Limb (tissue), 2 donors: ENCODE results near the gene DNM3.

Source experiments
- DNase-seq, 2 donors: peaks; one replicate each; pipeline ENCODE4 v3.0.0-alpha.2; 2016; ENCODE audit errors: extremely low spot score in 2 of 2

Gene DNM3

DNA sequence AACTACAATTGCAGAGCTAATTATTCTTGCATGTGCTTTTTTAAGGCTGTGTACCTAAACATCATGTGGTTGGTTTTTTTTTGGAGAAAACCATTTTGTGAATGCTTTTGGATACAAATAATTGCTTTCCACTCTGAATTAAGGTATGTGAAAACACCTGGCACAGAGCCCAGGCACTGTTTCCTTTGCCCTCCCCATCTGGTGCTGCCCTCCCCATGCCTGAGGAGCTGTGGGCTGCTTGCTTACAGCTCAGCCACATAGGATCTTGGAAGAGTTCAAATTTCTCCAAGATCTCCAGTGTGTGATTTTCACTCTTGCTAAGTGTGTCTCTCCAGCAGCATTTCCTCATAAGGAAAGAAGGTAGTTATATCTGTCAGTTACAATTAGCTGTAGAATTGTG, 27.8 kb downstream of the DNM3 start:
- no peak for DNase-seq

DNA sequence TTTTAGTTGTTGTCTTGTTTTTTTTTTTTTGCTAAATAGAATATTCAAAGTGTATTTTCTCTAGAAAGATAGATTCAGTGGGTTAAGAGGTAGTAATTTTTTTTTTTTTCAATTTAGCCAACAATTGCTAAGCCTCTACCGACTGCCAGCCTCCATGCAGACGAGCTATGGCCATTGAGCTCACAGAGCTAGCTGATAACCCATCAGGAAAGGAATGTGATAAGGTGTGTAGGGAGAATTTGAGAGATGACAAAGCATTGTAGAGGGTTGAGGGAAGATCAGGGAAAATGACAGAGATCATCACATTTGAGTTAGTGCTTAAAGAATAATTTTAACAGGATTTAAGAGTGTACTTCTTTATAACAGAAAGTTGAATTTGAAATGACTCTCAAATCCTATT, 30.6 kb downstream of the DNM3 start:
- DNase-seq, result no peak

DNA sequence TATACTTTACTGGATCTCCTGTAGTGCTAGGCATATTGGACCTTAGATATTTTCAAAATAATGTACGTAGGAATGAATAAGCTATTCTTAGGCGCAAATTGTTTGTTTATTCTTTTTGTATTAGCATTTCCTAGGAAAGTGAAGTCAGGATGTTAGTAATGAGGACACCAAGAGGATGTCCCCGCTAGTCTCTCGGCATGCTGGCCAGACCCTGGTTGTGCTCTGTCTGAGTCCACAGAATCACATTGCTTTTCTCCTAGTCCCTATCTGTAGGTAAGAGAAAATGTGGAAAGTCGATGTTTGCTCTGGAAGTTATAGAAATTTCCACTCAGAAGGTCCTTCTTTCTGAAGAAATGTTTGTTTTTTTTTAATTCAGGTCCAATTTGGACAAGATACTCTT, 31.1 kb downstream of the DNM3 start:
- DNase-seq, result no peak

DNA sequence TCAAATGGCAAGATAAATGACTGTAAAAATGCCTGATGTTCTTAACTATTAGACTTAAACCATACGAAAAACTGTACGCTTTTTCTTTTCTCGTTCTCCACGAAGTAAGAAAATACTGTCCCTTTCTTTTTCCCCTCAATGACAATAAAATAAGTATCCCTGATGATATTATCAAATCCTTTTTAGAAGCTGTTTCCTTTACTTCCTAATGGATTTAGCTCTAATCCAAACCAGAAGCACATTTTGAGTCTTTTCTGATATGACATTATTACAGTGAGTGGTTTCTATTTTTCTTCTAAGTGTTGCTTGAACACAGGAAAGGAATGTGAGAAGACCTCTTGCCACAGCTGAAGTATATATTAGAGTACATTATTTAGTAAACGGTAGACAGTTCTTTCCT, 32.4 kb downstream of the DNM3 start:
- DNase-seq, result no peak

DNA sequence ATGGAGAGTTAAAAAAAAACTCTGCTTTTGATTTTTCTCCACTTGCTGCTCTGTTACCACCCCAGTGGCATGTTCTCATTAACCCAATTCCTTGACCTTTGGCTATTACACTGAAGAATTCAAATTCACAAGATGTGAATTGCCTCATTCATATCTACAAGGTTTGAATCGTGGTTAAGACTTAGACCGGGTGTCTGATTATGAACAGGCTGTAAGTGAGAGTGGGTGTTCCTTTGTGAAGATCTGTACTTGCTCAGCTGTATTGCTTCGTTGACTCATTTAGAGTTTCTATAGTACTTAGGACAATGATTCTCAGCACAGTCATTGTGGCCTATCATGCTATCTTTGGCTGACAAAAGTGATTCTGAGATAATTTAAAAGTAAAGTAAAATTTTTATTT, 36.4 kb downstream of the DNM3 start:
- no peak for DNase-seq

DNA sequence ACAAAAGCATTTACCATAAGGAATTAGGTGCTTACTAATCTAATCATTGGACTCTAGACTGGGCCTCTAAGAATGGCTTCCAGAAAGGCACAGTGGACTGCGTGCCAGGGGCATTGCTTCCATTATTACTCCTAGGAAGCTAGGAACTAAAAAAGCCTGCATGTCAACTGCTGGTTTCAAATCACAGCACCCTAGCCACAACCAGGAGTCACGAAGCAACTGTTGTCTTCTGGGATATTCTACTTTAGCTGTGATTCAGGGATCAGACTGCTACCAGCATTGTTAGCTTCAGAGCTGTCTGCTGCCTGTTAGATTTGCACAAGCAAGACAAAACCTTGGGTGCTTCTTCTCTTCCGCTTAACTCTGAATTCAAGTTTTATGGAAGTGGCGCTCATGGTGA, 38.3 kb downstream of the DNM3 start:
- DNase-seq, result no peak

DNA sequence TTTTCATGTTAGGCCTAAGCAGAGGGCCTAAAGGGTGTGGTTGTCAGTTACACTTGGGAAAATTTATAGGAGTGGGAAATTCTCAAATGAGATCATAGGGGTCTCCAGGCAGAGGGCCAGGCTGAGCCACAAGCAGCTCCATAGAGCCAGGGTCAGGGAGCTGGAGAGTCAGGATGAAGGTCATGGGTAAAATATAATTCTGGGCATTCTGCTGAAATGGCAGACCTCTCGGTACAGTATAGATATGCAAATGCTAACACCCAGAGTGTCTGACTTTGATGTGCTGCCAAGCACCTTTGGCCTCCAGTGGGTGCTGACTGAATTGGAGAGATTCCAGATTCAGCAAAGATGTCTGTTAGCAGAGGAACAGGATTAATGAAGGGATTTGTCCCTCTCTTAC, 40.1 kb downstream of the DNM3 start:
- DNase-seq, result no peak

DNA sequence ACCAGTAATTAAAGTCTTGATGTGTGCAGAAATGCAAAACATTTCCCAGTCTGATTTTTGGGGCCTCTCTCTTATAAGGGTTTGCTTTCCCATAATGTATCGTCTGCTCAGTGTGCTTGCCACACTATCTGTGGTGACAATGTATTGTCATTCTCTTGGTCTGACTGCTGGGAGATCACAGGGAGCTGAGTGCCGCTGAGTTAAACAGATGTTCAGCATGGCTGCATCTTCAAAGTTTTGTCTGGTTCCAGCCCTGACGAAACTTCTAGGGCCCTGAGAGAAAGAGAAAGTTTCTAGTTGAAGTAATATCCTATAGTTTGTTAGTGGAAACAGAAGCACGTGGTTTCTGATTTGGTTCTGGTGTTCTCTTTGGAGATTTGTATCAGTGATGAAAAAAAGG, 42.6 kb downstream of the DNM3 start:
- no peak for DNase-seq

DNA sequence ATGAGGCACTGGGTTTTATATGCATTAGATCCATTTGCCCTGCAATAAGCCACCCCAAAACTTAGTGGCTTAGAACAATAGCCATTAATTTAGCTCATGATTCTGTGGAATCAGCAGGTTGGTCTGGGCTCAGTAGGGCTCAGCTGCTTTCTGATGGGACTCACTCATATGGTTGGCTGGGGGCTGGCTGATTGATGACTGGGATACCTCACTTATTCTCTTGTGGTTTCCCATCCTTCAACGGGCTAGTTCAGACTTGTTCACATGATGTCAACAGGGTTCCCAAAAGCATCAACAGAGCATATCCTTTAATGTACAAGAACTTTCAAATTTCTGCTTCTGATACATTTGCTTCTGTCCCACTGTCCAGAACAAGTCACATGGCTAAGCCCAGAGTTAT, 43.2 kb downstream of the DNM3 start:
- no peak for DNase-seq

DNA sequence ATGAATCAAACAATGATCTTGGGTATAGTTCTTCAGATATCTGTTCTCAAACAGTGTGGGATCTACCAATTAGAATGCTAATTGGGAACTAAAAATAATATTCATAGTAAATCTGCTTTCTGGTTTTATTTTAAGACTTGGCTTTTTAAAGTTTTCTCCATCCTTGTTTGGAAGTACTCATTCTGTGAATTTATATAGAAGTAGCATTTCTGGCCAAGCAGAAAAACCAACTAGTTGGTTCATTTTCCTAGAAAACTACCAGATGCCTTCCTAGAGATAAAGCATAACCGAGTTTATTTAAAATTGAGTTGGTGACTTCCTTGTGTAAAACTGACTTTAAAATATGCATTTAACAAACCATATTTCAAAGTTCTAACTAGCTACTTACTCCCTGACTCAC, 48.8 kb downstream of the DNM3 start:
- DNase-seq, result no peak

DNA sequence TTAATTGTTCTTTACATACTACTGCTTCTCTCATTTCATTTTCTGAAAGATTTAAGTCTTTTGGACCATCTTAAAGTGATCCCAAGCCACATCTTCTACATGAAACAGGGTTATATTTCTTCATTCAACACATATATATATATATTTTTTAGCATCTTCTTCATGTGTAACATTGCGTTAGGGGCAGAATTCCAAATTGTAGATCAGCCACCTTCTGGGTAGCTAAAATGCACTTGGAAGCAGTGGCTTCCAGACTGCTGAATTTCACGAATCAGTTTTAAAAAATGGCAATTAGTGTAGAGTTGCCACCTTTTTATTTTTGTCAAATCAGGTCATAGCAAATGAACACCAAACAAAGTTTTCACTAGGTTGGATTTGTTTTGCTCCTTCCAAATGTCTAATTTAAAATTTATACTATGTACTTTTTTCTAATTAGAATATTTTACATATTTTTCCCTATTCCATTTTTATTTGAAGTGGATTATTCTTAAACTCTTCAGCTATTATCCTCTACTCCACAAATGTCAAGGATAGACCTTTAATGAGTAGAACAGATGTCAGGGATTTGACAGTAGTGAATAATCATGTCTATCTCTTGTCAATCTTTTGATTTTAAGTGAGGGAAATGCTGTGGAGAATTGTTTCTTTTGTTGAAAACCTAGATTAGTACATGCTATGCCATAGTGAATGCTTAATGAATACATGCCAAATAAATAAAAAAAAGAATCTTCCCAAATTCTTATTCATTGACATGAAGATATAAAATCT, 55.8 kb downstream of the DNM3 start:
- DNase-seq, result no peak

DNA sequence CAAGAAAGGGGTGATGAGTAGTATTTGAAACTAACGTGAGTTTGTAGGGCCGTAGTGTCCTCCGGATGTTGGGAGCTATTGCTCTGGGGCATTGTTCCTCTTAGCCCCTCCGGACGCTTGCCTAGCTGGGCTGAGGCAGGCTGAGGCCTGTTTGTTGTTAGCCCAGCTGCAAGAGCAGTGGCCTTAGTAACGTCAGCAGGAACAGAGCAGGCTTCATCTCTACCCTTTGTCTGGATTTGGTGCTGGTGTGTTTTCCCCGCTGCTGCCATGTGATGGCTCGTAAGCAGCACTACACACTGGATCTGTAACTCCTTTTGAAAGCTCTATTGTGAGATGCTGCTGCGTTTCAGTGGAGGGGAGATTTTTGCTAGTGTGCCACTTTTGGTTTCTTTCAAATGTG, 57.6 kb downstream of the DNM3 start:
- peak; percentile 21 to 48 for DNase-seq

DNA sequence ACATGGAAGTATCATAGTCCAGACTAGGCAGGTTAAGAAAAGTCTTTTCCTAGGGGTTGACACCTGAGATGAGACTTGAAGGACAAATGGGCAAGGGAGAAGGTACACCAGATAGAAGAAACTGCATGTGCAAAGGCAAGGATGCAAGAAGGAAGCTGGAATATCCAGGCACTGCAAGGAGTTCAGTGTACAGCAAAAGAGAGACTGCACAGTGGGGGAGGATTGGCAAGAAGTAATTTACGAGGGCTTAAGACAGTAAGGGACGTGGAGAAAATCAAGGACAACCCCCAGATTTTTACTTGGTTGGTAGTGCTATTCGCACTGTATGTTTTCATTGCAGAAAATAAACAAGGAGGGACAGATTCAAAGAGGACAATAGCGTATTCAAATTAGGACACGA, 58.5 kb downstream of the DNM3 start:
- DNase-seq, result no peak

DNA sequence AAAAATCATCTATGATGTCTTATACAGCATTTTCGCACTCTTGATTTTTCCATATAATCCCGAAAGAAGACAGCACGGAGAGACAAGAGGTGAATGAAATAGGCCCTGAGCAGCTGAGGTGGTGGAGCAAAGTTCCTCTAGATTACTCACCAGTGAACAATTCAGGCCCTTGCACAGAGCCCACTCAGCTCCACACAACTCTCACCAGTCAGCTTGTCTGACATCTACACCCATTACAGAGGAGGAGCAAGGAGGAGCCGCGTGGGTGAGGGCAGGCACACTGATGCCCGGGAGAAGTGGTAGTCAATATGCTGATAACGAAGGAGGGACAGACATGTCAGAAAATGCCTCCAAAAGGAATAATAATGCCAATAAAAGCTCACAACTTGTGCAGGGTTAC, 59.9 kb downstream of the DNM3 start:
- DNase-seq, result no peak

DNA sequence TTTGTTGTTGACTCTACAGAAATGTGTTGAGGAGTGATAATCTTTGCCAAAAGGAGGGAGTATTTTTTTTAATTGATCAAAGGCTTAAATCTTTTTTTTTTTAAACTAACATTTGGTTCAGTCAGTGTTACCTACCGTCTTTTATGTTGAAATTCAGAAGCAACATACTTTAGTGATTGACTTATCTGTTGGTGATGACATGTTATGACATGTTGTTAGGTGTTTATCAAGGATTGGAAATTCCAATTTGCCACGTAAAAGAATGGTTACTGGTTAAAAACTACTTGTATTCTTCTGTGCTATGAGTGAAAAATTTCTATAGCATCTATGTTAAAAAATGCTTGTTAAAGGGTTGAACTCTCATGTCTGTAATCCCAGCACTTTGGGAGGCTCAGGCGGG, 61.2 kb downstream of the DNM3 start:
- no peak for DNase-seq

DNA sequence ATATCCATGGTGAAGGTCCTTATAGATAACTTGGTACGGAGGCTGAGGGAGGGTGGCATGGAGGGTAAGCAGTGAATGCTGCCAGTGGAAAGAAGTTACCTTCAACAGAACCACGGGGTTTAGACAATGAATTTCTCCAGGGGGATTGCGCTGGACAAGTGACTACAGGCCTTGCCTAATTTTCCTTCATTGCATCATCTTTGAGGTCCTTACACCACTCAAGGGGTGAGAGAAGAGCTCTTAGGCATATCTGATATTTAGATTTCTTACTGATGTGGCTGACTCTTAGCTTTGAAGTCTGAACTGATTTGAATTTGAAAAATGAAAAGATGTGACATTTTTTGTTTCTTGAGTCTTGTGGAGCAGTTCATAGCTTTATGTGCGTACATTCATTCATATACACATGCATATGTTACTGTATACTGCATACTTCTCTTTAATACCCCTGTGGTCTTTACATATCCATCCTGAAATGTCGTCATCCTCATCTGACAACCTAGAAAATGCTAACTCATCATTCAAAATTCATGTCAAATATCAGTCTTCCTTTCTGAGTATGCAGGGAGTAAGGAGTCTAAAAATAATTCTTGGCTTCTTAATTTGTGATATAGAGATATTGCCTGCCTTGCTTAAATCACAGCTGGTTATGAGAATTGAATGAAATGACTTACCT, 63.6 kb downstream of the DNM3 start:
- DNase-seq, result no peak

DNA sequence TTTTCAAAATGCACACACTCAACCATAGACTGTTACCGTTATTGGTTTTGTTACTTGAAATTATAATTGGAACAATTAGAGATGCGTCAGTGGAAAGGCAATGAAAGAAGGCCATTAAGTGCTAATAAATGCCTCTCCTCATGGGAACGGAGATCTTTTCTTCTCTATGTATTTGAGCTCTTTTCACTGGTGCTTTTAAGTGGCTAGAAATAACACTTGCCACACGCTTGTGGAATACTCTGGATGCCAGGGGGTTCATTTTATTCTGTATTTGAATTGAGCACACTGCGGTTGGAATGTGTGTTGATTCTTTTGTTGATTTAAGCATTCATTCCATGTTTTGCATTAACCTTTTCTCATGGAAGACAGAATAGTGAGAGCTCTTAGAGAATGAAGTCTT, 68.4 kb downstream of the DNM3 start:
- no peak for DNase-seq

DNA sequence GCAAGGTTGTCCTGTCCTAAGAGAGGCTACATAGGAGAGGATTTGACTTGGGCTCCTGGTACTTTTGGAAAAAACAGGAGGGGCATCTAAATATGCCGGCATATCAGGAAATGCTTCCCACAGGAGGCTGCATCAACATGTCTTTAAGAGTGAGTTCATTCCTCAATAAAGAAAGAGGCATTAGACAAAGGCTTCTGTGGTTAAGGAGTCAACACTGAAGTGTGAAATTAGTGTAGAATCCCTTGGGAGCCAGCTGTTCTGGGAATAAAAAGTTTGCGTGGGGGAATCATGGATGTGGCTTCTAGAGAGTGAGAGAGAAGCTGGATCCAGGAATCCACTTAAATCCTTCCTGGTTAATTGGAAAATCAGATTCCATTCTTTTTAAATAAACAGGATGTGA, 69.5 kb downstream of the DNM3 start:
- no peak for DNase-seq

DNA sequence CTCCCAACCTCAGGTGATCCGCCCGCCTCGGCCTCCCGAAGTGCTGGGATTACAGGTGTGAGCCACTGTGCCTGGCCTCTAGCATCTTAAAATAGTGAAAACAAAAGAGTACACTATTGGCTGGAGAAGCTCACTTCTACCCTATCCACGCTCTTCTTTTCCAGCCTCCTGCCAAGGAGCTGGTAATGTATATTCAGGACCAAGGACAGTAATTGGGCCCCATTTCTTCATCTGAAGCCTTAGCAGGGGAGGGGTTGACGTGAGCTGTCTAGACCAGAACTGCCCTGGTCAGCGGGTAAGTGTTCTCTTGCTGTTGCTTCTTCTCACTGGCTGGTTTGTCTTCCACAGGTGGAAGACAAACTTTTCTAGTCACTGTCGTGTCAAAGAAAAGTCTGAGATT, 70.2 kb downstream of the DNM3 start:
- DNase-seq, result no peak

DNA sequence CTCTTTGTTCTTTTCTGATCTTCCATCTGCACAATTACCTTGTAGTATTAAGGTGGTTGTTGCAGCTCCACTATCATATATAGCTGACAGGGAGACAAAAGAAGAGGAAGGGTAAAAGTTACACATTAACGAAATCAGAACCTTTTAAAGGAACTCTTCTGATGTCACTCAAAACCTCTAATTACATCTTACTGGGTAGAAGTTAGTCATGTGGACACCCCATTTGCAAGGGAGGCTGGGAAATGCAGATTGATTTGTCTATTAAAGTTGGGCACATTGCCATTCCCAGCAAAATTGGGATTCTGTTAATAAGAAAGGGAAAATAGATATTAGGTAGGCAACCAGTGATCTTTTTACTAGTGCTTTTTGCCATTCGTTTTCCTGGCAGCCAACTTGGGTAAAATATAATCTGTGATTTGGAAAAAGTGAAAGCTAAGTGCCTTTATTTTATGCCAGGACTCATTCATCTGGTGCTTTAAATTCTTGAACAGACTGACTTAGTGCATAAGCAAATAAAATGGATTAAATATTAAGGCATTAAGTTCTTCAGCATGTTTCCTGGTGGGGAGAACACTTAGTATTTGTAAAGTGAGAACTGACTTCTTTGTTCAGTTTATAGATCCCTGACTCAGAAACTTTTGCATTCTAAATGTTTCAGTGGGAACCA, 71.3 kb downstream of the DNM3 start:
- no peak for DNase-seq

DNA sequence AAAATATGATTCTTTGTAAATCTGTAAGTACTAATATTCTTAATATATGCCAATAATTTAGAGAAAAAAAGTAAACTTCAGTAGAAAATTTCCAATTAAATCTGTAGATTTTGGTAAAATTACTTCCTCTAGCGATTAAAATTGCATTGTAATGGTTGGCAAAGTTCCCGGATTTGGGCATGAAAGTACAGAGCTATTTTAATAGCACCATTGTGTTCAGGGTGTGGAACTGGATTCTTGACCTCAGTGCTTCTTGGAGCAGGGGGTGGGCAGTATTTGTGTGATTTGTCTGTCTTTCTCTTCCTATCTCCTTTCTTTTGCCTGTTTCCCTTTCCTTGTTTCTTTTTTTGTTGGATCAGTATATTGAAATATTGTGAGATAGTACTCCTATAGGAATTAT, 72.1 kb downstream of the DNM3 start:
- no peak for DNase-seq

DNA sequence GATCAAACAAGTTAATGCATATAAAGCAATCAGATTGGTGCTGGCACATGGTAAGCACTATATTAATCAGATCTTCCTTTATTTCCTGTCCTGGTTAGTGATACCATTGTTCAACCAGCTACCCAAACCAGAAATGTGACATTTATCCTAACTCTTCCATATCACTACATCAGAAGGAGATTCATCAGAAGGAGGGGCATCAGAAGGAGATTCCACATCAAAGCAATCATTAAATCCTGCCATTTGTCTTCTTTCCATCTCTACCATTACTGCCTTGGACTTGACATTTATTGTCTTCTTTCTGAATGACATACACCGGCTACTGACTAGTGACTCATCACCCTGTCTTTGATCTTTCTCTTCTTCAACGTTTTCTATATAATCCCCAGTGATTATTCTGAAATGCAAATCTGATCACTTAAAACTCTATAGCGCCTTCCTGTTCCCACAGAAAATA, 75.0 kb downstream of the DNM3 start:
- no peak for DNase-seq

DNA sequence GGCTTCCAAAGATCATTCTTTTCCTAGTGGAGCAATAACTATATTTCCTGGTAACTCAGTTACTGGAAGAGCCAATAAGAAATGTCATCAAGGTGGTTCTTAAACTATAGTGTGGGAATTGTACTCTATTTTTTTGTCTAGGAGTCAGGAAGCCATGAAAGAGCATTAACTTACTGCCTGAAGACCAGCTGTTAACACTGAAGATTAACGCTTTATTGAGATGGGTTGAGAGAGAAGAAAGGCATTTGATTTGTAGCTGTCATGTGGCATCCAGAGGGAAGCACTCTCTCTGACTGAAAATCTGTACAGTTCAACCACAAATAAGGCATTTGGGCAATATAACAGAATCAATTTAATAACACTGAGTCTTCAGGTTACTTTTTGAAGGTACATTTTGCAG, 76.0 kb downstream of the DNM3 start:
- no peak for DNase-seq
